ENCODE data around the gene ATP8A2. TPM values are rescaled to one million over a fixed set of nuclear protein-coding genes. Genes with fewer than 3 reads are reported as not detected.

Gene ATP8A2
- total RNA-seq, 3 donors from 2014 or later (not counting 1 experiment from before 2014, with no cell fraction given): 0.43 to 0.68 (median 0.59) TPM

- no peak overlapping the region for H3K27ac ChIP-seq (ENCODE audit: low read length)
- no peak for ATAC-seq
- 80% methylated on average over 1 of the region's 2 CpGs for WGBS (ENCODE audit: insufficient coverage)
- Mint-ChIP-seq H3K27ac (no peak overlapping the region), H3K9me3 (no peaks in the 10 kb centered on the region), H3K4me1 (no peaks in the 10 kb centered on the region), H3K36me3 (no peaks in the 10 kb centered on the region), H3K4me3 (no peak overlapping the region), H3K27me3 (ENCODE audit: low read depth in 2 of 2) (peaks cover 15 to 42% of the 10 kb centered on the region in 2 donors)
- no peak for DNase-seq
- no peaks in the 10 kb centered on the region for H3K4me1 ChIP-seq (ENCODE audit: control insufficient read depth, insufficient read depth, low read length)
- H3K36me3 ChIP-seq (ENCODE audit: control insufficient read depth, insufficient read depth, low read length): no peaks in the 10 kb centered on the region
- no peak overlapping the region for H3K4me3 ChIP-seq (ENCODE audit: low read length)
- intact Hi-C loops (cut with micrococcal nuclease): no loop called here
- no peaks in the 10 kb centered on the region for H3K27me3 ChIP-seq (ENCODE audit: control insufficient read depth, insufficient read depth, low read length)
- TF ChIP-seq, protein P1, sequence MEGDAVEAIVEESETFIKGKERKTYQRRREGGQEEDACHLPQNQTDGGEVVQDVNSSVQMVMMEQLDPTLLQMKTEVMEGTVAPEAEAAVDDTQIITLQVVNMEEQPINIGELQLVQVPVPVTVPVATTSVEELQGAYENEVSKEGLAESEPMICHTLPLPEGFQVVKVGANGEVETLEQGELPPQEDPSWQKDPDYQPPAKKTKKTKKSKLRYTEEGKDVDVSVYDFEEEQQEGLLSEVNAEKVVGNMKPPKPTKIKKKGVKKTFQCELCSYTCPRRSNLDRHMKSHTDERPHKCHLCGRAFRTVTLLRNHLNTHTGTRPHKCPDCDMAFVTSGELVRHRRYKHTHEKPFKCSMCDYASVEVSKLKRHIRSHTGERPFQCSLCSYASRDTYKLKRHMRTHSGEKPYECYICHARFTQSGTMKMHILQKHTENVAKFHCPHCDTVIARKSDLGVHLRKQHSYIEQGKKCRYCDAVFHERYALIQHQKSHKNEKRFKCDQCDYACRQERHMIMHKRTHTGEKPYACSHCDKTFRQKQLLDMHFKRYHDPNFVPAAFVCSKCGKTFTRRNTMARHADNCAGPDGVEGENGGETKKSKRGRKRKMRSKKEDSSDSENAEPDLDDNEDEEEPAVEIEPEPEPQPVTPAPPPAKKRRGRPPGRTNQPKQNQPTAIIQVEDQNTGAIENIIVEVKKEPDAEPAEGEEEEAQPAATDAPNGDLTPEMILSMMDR (IDR thresholded peaks at IDR 0.05): no peak
- H3K9me3 ChIP-seq (ENCODE audit: control insufficient read depth, insufficient read depth, low read length): no peaks in the 10 kb centered on the region
Measured at GRCh38 chr13:25598421-25598820, 226.6 kb downstream of the ATP8A2 start.

DNA sequence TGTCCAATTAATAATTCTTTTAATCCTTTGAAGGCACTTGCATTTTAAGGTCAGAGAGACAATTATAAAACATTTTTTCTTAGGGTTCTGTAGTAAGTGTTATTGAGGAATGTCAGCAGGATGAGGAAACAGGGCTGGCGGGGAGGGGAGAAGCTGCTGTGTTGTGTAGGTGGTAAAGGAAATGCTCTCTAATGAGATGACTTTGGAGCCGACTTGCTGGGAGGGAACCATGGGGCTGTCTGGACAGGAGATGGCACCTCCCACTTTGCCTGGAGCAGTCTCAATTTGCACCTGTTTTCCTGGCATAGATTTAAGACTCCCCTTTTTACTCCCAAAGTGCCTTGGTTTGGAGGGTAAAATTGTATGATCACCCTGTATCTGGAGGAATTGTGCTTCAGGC, 230.4 kb downstream of the ATP8A2 start:
- H3K4me3 ChIP-seq (ENCODE audit: low read length): no peak overlapping the region
- H3K27ac ChIP-seq (ENCODE audit: low read length): no peak overlapping the region
- no peaks in the 10 kb centered on the region for H3K36me3 Mint-ChIP-seq
- H3K27me3 Mint-ChIP-seq (ENCODE audit: low read depth in 2 of 2): peaks cover 18 to 20% of the 10 kb centered on the region in 2 donors
- no peaks in the 10 kb centered on the region for H3K9me3 ChIP-seq (ENCODE audit: control insufficient read depth, insufficient read depth, low read length)
- H3K36me3 ChIP-seq (ENCODE audit: control insufficient read depth, insufficient read depth, low read length): no peaks in the 10 kb centered on the region
- TF ChIP-seq, protein P1 (IDR thresholded peaks at IDR 0.05): no peak
- 46% methylated on average over 2 of the region's 2 CpGs for WGBS (ENCODE audit: insufficient coverage)
- no peak for ATAC-seq
- no peak overlapping the region for H3K4me3 Mint-ChIP-seq
- no peaks in the 10 kb centered on the region for H3K4me1 Mint-ChIP-seq
- intact Hi-C loops (cut with micrococcal nuclease): no loop called here
- DNase-seq: no peak
- H3K4me1 ChIP-seq (ENCODE audit: control insufficient read depth, insufficient read depth, low read length): no peaks in the 10 kb centered on the region
- no peaks in the 10 kb centered on the region for H3K27me3 ChIP-seq (ENCODE audit: control insufficient read depth, insufficient read depth, low read length)
- H3K27ac Mint-ChIP-seq: no peak overlapping the region
- H3K9me3 Mint-ChIP-seq: no peaks in the 10 kb centered on the region

GRCh38 chr13:25604106-25604505, 232.3 kb downstream of the ATP8A2 start:
- no peak for ATAC-seq
- Mint-ChIP-seq H3K9me3 (no peaks in the 10 kb centered on the region), H3K4me1 (no peaks in the 10 kb centered on the region), H3K27me3 (ENCODE audit: low read depth in 2 of 2) (peaks cover 15 to 22% of the 10 kb centered on the region in 2 donors), H3K36me3 (no peaks in the 10 kb centered on the region), H3K4me3 (no peak overlapping the region), H3K27ac (no peak overlapping the region)
- no peaks in the 10 kb centered on the region for H3K4me1 ChIP-seq (ENCODE audit: control insufficient read depth, insufficient read depth, low read length)
- TF ChIP-seq, protein P1 (IDR thresholded peaks at IDR 0.05): no peak
- no peaks in the 10 kb centered on the region for H3K36me3 ChIP-seq (ENCODE audit: control insufficient read depth, insufficient read depth, low read length)
- H3K27ac ChIP-seq (ENCODE audit: low read length): no peak overlapping the region
- H3K4me3 ChIP-seq (ENCODE audit: low read length): no peak overlapping the region
- 73% methylated on average over 1 of the region's 1 CpG for whole genome bisulfite sequencing (ENCODE audit: insufficient coverage)
- intact Hi-C loops (cut with micrococcal nuclease): no loop called here
- no peaks in the 10 kb centered on the region for H3K27me3 ChIP-seq (ENCODE audit: control insufficient read depth, insufficient read depth, low read length)
- DNase-seq: no peak
- no peaks in the 10 kb centered on the region for H3K9me3 ChIP-seq (ENCODE audit: control insufficient read depth, insufficient read depth, low read length)

- H3K36me3 ChIP-seq (ENCODE audit: control insufficient read depth, insufficient read depth, low read length): no peaks in the 10 kb centered on the region
- intact Hi-C loops (cut with micrococcal nuclease): no loop called here
Measured at GRCh38 chr13:25607096-25607495, 235.3 kb downstream of the ATP8A2 start.

More at GRCh38 chr13:25607096-25607495, 235.3 kb downstream of the ATP8A2 start:
- Histone ChIP-seq H3K4me3 (ENCODE audit: low read length) (no peak overlapping the region), H3K27me3 (ENCODE audit: control insufficient read depth, insufficient read depth, low read length) (no peaks in the 10 kb centered on the region), H3K9me3 (ENCODE audit: control insufficient read depth, insufficient read depth, low read length) (no peaks in the 10 kb centered on the region), H3K27ac (ENCODE audit: low read length) (no peak overlapping the region), H3K4me1 (ENCODE audit: control insufficient read depth, insufficient read depth, low read length) (no peaks in the 10 kb centered on the region)
- WGBS (ENCODE audit: insufficient coverage): 86% methylated on average over 7 of the region's 7 CpGs
- Mint-ChIP-seq H3K27me3 (ENCODE audit: low read depth in 2 of 2) (peaks cover 32% of the 10 kb centered on the region in 2 donors), H3K36me3 (peaks cover 7% of the 10 kb centered on the region), H3K27ac (no peak overlapping the region), H3K4me1 (no peaks in the 10 kb centered on the region), H3K4me3 (no peak overlapping the region), H3K9me3 (no peaks in the 10 kb centered on the region)
- no peak for ATAC-seq
- no peak for DNase-seq
- TF ChIP-seq, protein P1 (IDR thresholded peaks at IDR 0.05): no peak

All from natural killer cell (primary cell).